Measurements from ENCODE around the gene PLEKHM3.

Gene PLEKHM3

DNA sequence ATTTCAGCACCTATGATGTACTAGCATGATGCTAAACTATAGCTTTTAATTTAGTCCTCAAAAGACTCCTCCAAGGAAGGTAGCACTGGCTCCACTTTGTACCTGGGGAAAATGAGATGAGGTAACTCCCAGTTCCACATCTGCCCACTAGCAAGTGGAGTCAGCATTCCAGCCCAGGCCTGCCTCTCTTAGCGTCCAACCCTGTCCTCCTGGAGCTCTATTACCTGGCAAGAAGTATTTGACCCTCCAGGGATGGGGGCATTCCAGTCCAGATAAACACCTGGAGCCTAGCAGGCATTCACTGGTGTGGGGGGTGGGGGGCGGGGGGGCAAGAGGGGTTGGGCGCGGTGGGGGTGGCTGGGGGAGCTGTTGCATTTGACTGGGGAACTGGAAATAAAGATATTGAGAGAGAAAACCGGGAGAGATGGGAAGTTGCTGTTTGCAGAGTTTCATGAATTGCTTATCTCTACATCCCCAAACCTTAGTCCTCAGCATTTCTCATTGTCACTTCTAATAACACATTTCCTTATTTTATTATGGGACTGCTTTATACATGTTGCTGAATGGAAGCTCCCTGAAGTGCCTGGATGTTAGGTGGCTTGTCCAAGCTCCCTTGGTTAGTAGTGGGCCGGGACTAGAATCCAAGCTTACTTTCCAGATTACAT is 233.6 kb downstream of the PLEKHM3 start:
- in situ Hi-C loops (cut with MboI; ENCODE audit: low pct_unique_long_range_greater_than_20kb, low sequenced_read_pairs) = no loop called here

DNA sequence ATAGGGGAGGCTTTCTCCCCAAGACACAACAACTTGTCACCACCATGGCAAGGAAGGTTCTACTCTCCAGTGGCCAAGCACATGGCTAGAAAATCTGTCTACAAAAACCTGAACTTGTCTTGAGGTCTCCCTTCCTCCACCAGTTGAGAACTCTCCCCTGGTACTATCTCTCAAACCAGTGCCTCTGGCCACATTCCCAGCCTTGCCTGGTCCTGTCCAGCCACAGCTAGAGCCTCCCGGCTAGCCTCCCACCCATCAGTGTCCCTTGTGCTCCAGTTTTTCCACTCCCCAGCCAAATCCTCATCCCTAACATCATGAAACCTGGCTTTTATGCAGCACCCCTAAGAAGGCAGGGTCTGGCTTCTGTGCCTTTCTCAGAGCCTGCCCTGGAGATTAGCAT is 234.4 kb downstream of the PLEKHM3 start:
- no peak for DNase-seq
- in situ Hi-C loops (cut with MboI; ENCODE audit: low pct_unique_long_range_greater_than_20kb, low sequenced_read_pairs) = no loop called here

More for the DNA sequence above, 233.6 kb downstream of the PLEKHM3 start:
- DNase-seq = no peak

DNA sequence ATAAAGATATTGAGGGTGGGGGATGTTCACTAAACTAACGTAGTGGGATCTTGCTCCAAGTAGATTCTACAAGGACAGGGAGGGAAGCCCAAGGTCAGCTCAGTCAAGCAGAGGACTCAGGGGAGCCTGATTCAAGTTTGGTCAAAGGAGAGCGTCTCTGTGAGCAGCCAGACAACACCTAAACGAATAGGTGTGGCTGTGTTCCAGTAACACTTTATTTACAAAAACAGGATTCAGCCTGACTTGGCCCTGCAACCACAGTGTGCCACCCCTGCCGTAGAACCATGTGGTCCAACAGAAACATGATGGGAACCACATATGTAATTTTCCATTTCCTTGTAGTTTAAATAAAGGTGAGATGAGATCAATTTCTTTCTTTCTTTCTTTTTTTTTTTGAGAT is 237.5 kb downstream of the PLEKHM3 start:
- in situ Hi-C loops (cut with MboI; ENCODE audit: low pct_unique_long_range_greater_than_20kb, low sequenced_read_pairs) = no loop called here

GRCh38 chr2:207787017-207787416 is 238.3 kb downstream of the PLEKHM3 start:
- in situ Hi-C loops (cut with MboI; ENCODE audit: low pct_unique_long_range_greater_than_20kb, low sequenced_read_pairs) = no loop called here
- DNase-seq = peak; percentile 33

More for the DNA sequence above, 237.5 kb downstream of the PLEKHM3 start:
- no peak for DNase-seq

DNA sequence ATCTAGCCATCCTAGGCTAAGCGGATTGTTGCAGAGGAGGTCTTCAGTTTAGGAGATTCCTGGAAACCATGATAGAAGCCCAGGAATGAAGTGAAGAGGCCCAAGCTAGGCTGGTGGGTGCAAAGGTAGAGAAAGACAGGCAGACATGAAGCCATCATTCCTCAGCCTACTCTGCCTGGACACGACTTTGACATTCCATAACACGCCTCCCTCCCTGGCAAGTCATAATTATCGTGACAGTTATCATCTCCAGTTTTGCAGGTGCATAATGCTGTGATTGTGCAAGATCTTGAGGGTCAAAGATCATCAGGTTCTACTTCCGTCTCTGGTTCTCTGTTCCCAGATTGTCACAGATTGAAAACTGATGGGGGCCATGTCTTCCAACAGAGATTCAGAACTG is 240.4 kb downstream of the PLEKHM3 start:
- DNase-seq = no peak
- in situ Hi-C loops (cut with MboI; ENCODE audit: low pct_unique_long_range_greater_than_20kb, low sequenced_read_pairs) = no loop called here

DNA sequence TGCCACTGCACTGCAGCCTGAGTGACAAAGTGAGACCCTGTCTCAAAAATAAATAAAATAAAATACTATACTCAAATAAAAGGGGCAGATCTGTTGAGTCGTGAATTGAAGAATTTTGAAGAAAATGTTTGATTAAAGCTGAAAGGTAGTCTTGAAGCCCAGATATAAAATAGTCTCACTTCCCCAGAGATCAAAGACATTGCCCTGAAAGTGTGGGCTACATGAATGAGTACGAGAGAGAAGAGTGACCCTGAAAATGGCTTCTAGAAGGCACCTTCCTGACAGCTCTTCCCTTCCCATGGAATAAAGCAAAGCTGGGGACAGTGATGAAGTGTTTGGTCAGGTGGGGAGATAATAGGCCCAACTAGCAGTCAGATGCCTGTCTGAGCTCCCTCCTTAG is 241.8 kb downstream of the PLEKHM3 start:
- in situ Hi-C loops (cut with MboI; ENCODE audit: low pct_unique_long_range_greater_than_20kb, low sequenced_read_pairs) = no loop called here
- DNase-seq = no peak

DNA sequence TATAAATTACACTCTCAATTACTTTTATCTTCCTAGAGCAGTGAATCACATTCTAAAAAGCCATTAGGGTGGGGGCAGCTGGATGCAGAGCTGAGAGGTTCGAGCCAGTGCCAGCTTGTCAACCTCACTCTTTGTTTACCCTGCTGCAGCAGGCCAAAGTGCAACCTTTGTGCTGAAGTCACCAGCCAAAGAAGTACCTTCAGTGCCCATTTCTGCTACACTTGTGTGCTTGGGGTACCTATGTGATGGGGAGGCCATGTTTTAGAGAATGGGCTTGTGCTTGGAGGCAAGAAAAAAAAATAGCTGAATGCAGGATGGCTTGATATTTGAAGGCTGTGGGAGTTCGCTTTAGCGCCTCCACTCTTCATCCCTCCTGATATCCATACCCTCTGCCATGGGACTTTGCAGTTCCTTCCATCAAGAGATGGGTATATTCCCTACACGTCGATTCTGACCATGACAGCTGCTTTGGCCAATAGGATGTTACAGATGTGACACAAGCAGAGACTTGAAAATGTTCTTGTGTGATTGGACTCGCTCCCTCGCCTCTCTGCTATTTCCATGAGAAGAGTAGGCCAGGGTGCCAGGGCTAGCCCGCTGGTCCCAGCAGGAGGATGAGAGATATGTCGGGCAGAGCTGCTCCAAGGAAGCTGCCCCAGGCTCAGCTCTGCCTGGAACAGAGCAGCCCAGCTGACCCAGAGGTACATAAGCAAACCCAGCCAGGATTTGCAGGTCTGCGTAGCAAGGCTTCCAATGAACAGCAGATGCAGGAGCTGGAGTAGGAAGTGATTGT is 242.9 kb downstream of the PLEKHM3 start:
- no peak for DNase-seq
- in situ Hi-C loops (cut with MboI; ENCODE audit: low pct_unique_long_range_greater_than_20kb, low sequenced_read_pairs) = no loop called here

DNA sequence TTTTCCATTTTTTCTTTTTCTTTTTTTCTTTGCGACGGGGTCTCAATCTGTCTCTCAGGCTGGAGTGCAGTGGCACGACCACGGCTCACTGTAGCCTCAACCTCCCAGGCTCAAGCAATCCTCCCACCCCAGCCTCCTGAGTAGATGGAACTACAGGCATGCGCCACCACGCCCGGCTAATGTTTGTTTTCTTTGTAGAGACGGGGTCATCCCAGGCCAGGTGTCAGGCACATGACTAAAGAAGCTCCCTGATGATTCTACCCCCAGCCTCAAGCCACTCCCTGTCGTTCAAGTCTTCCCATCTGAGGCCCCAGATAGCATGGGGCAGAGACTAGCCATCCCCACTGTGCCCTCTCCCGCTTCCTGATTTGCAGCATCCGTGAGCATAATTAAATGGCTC is 245.8 kb downstream of the PLEKHM3 start:
- DNase-seq = no peak

GRCh38 chr2:207778298-207778882 is 246.9 kb downstream of the PLEKHM3 start:
- no peak for DNase-seq
- in situ Hi-C loops (cut with MboI; ENCODE audit: low pct_unique_long_range_greater_than_20kb, low sequenced_read_pairs) = no loop called here

More for the DNA sequence above, 245.8 kb downstream of the PLEKHM3 start:
- in situ Hi-C loops (cut with MboI; ENCODE audit: low pct_unique_long_range_greater_than_20kb, low sequenced_read_pairs) = no loop called here

DNA sequence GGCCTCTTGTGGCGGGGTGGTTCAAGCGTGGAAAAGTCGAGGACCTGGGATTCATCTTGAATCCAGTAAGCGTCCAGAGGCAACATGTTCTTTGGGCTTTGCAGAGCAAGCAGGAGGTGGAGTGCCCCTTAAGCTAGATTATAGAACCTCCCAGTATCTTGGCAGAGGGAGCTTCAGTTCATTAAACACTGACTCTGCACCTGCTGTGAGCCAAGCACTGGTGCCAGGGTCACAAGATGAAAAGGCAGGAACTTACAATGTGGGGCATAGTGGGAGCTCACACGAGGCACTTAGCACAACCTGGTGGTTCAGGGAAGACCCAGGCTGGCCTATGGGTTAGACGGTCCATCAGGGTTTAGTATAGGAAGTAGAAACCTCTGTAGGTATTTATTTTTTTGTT is 248.2 kb downstream of the PLEKHM3 start:
- DNase-seq = no peak
- in situ Hi-C loops (cut with MboI; ENCODE audit: low pct_unique_long_range_greater_than_20kb, low sequenced_read_pairs) = no loop called here

GRCh38 chr2:207775473-207775872 is 249.9 kb downstream of the PLEKHM3 start:
- in situ Hi-C loops (cut with MboI; ENCODE audit: low pct_unique_long_range_greater_than_20kb, low sequenced_read_pairs) = no loop called here
- DNase-seq = no peak

DNA sequence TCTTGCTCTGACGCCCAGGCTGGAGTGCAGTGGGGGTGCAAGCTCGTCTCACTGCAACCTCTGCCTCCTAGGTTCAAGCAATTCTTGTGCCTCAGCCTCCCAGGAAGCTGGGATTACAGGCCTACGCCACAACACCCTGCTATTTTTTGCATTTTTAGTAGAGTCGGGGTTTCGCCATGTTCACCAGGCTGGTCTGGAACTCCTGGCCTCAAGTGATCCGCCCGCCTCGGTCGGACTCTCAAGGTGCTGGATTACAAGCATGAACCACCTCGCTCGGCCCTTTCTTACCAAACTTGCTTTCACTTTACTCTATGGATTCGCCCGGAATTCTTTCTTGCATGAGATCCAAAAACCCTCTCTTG is 252.5 kb downstream of the PLEKHM3 start:
- no peak for DNase-seq
- in situ Hi-C loops (cut with MboI; ENCODE audit: low pct_unique_long_range_greater_than_20kb, low sequenced_read_pairs) = loop anchor here (25.0 kb wide), 1 partner anchor 264 kb away; the partner anchor contains the start of gene PLEKHM3

DNA sequence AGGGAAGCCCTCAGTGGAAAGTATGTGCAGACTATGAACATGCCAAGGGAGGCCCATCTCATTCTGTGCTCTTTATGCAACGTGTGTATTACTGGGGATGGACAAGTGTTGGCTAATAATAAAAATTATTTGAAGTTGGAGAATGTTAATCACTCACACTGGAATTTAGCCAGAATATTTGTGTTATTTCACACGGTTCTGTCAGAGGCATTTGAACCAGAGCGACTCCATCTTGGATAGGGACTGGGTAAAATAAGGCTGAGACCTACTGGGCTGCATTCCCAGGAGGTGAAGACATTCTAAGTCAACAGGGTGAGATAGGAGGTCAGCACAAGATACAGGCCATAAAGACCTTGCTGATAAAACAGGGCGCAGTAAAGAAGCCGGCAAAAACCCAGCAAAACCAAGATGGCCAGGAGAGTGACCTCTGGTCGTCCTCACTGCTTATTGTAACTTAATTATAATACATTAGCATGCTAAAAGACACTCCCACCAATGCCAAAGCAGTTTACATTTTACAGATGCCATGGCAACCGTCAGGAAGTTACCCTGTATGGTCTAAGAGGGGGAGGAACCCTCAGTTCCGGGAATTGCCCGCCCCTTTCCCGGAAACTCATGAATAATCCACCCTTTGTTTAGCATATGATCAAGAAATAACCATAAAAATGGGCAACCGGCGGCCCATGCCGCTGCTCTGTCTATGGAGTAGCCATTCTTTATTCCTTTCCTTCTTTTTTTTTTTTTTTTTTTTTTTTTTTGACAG is 253.1 kb downstream of the PLEKHM3 start:
- peak; percentile 66 for DNase-seq
- in situ Hi-C loops (cut with MboI; ENCODE audit: low pct_unique_long_range_greater_than_20kb, low sequenced_read_pairs) = loop anchor here (25.0 kb wide), 1 partner anchor 265 kb away; the partner anchor contains the start of gene PLEKHM3

- in situ Hi-C loops (cut with MboI; ENCODE audit: low pct_unique_long_range_greater_than_20kb, low sequenced_read_pairs) = loop anchor here (25.0 kb wide), 1 partner anchor 266 kb away; the partner anchor contains the start of gene PLEKHM3
- no peak for DNase-seq
Observed at GRCh38 chr2:207771421-207771820, 253.9 kb downstream of the PLEKHM3 start.

Data from KBM-7 (cell line).